AG04449 (cell line): ENCODE measurements around the gene CAVIN1.
A peak's percentile ranks its signal among the peaks of the same experiment; 100 is the strongest.

Experiments
- CTCF ChIA-PET: fragments of 350-600 bp; formaldehyde crosslinking; extraction: SDS; loops from one replicate; lab custom pipeline; 2021; ENCODE audit warnings: antibody characterized with exemption; lab: Yijun Ruan, JAX
- POLR2A ChIA-PET: fragments of 400-600, 350-600 bp; formaldehyde crosslinking; extraction: SDS; loops from one replicate; lab custom pipeline; 2020; ENCODE audit warnings: antibody characterized with exemption, inconsistent platforms; lab: Yijun Ruan, JAX
- DNase-seq: peaks from one replicate; pipeline ENCODE4 v3.0.0-alpha.2; 2010; ENCODE audit warnings: low read depth, low spot score
- H3K4me3 ChIP-seq: 2 replicates; pipeline ENCODE4 v1.5.1; 2011; ENCODE audit warnings: low read depth, mild to moderate bottlenecking, control low read depth, low read length
- CTCF ChIP-seq: IDR thresholded peaks from one replicate; pipeline ENCODE4 v1.5.1; 2011; ENCODE audit warnings: mild to moderate bottlenecking, moderate library complexity, low read length, control low read depth, inconsistent platforms; ENCODE audit not compliant: insufficient read depth; ENCODE audit errors: missing control alignments

Gene CAVIN1

GRCh38 chr17:42358434-42358833 lies 64.6 kb downstream of the CAVIN1 start:
- ChIA-PET CTCF (interaction anchor here (0.9 to 2.3 kb wide), 3 partner anchors 10 to 34 kb away, joined by 3 to 9 read pairs (median 5); no protein-coding TSS in a partner anchor), POLR2A (no interaction called here)
- no peak for DNase-seq
- no peak overlapping the region for H3K4me3 ChIP-seq
- TF ChIP-seq CTCF = no peak

- DNase-seq = peak; percentile 50
- POLR2A ChIA-PET = no interaction called here
- CTCF ChIA-PET = interaction anchor here (1.0 kb wide), 1 partner anchor 33 kb away, joined by 3 read pairs; no protein-coding TSS in a partner anchor
- no peak for TF ChIP-seq CTCF
- H3K4me3 ChIP-seq = no peak overlapping the region
Measured at GRCh38 chr17:42354956-42355843, 67.9 kb downstream of the CAVIN1 start.
